Loucy (cell line): ENCODE measurements around the gene BCAN.

ENCODE experiments used
- CTCF ChIP-seq: fragments of 200-600 bp; sonication (generic); conservative IDR thresholded peaks from 2 replicates; pipeline ENCODE4 v1.5.1; 2014; ENCODE audit warnings: mild to moderate bottlenecking, antibody characterized with exemption, low read length
- EZH2phosphoT487 ChIP-seq: fragments of 200-600 bp; IDR thresholded peaks from 2 replicates; pipeline ENCODE4 v1.6.1; 2018; ENCODE audit warnings: antibody characterized with exemption, mild to moderate bottlenecking, moderate library complexity, borderline replicate concordance

- TF ChIP-seq CTCF (no peak), EZH2phosphoT487 (no peak)
Observed at GRCh38 chr1:156594190-156594589, 47.7 kb upstream of the BCAN start.
